NCI-H774 (cell line): ENCODE data around the gene CGB2.

ENCODE experiments used
- DNase-seq: peaks from one replicate; lab custom pipeline; 2025; lab: John Stamatoyannopoulos, UW

Gene CGB2

DNA sequence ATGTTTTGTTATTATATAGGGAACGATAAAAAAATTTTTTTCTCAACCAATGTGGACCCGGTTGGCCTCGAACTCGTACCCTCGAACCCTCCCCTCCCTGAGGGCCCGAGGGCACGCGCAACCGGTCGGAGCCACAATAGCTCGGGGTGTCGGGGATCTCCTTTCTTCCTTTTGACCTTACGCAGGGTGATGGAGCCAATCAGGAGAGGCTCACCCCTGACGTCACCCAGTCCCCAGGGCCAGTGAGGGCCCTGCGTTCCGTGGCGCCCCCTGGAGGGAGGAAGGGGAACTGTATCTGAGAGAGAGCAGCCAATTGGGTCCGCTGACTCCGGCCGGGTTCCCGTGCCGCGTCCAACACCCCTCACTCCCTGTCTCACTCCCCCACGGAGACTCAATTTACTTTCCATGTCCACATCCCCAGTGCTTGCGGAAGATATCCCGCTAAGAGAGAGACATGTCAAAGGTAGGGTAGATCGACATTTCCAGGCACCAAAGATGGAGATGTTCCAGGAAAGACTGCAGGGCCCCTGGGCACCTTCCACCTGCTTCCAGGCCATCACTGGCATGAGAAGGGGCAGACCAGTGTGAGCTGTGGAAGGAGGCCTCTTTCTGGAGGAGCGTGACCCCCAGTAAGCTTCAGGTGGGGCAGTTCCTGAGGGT lies at the start of gene CGB2:
TSS of gene CGB2 (plus strand) at position 249 of the 660 bp plus-strand sequence. CDS start at position 455, 206 bp downstream.
- peak; percentile 82 for DNase-seq

DNA sequence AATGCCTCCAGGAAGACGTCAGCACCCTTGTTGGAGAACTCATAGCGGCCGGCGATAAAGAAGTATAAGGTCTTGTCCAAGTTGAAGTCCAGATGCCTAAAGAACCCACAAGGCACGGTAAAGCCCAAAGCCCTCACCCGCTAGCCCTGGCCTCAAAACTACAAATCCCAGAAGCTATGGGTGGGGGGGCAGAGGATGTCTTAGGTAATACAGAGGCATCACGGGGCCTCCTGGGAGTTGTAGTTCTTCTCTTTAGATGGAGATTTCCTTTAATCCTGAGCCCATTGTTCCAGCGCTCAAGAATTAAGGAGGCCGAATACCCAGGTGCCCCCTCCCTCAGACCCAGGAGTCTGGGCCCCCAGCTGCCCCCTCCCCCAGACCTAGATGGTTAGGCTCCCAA lies 49.4 kb upstream of the CGB2 start:
- DNase-seq = no peak

DNA sequence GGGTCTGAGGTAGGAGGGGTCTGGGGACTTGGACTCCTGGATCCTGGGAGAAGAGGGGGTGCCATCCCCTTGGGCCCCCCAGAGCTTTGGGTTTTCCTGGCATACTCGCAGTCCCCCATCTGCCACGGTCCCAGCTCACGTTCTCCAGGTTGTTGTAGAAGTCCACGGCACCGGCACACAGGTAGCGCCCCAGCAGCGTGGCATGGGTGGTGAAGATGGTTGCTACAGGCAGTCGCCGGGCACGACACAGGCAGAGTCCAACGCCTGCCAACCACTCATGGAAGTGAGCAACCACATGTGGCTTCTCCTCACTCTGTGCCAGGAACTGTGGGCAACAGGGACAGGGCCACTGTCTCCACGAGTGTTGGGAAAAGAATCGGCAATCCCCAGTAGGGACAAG lies 46.0 kb upstream of the CGB2 start:
- no peak for DNase-seq

DNA sequence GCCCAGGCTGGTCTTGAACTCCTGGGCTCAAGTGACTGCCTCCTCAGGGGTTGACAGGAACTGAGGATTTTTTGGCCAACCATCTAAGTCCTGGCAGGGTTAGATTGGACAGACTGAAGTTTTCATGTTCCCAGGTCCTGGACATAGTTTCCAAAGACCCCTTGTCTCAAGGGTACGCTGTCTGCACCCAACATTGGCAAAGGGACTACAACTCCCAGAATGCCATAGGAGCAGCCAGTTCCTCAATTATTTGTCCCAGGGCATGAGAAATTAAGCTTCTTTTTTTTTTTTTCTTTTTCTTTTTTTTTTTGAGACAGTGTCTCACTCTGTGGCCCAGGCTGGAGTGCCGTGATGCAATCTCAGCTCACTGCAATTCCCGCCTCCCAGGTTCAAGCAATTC lies 45.5 kb upstream of the CGB2 start:
- DNase-seq = no peak

DNA sequence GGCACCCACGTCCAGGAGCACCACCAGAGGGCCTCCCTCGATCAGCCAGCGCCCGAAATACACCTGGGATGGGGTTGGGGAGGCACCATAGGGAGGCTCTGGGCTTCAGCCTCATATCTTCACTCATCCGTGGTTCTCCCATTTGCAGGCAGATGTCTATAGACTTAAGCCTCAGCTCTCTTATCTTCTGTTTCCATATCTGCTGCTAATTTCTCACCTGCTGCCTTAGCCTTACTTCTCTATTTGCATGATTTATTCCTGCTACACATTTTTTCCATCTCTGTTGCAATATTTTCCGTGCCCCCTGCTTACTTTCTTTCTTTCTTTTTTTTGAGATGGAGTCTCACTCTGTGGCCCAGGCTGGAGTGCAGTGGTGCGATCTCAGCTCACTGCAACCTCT lies 44.4 kb upstream of the CGB2 start:
- DNase-seq = no peak

DNA sequence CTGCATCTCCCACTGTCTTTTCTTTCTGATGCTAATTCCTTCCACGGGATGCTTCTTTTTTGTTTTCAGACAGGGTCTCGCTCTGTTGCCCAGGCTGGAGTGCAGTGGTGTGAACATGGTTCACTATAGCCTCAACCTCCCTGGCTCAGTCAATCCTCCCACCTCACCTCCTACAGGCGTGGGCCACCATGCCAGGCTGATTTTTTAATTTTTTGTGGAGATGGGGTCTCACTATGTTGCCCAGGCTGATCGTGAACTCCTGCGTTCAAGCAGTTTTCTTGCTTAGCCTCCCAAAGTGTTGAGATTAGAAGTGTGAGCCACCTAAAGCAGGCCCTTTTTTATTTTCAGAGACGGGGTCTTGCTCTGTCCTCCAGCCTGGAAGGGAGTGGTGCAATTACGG lies 43.4 kb upstream of the CGB2 start:
- no peak for DNase-seq

DNA sequence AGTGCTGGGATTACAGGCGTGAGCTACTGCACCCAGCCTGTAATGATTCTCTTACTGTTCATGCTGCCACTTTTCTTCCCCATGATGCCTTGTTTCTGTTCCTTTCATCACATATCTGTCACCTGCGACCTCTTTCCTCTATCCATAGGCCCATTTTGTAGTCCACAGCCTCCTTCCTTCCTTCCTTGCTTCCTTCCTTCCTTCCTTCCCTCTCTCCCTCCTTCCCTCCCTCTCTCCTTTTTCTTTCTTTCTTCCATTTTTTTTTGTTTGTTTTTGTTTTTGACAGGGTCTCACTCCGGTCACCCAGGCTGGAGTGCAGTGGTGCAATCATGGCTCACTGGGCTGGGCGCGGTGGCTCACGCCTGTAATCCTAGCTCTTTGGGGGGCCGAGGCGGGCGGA lies 42.8 kb upstream of the CGB2 start:
- DNase-seq = no peak

DNA sequence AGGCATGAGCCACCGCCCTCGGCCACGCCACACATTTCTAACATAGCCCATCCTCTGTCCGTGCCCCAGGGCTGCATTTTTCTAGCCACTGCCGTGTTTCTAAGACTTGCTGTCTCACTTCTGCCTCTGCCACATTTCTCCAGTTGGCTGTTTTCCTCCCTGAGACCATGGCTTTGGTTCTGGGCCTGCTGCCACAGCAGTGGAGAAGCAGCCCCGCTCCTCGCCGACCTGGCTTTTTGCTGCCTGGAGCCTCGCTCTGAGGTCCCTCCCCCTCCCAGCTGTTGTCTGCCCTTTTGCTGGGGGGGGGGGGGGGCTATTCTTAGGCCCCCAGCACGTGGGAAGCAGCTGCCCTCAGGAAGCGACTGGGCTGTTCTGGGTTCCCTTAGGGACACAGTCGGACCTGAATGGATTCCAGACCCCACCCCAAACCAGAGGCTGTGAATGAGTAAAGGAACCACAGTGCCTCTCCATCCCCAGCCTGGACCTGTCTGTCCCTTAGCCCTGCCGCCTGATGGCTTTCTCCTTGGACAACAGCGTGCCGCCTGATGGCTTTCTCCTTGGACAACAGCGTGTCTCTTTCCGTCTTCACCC lies 41.9 kb upstream of the CGB2 start:
- no peak for DNase-seq

DNA sequence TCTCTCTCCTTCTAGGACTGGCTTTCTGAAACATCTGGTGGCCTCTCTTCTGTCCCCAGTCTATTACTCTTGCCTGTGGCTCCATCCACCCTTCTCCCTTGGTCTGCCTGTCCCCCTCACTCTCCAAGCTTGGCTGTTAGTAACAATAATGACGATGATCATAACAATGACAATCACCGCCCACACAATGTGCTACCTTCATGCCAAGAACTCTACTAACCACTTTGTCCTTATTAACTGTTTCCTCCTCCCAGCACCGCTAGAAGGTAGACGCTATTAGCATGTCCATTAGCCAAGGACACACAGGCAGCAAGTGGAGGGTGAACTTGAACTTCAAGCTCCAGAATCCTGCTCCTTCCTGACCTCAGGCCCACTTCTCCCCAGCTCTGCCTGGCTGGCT lies 41.3 kb upstream of the CGB2 start:
- DNase-seq = no peak

DNA sequence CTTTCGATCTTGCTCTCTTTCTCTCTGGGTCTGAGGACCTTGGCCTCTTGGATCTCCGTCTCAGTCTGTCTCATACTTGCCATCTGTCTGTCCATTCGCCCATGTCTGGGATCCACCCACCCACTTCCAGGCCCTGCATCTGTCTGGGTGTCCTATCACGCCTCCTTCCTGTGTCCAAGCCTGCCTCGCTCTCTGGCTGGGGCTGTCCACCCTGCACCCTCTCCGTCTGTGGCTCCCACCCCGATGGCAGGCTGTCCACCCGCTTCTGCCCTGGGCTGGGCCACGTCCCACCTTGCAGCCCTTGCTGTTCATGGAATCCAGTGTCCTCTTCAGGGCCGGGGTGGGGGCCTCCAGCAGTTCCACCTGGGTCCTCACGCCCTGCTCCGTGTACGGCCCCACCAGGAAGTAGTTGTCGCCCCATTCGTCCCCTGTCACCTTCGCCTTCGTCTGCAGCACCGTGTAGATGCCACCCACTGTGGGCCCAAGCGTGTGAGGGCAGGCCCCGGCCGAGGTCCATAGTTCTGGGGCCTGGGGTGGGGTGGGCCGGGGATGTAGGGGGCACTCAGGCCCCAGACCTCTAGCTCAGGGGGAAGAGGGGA lies 40.6 kb upstream of the CGB2 start:
- no peak for DNase-seq

DNA sequence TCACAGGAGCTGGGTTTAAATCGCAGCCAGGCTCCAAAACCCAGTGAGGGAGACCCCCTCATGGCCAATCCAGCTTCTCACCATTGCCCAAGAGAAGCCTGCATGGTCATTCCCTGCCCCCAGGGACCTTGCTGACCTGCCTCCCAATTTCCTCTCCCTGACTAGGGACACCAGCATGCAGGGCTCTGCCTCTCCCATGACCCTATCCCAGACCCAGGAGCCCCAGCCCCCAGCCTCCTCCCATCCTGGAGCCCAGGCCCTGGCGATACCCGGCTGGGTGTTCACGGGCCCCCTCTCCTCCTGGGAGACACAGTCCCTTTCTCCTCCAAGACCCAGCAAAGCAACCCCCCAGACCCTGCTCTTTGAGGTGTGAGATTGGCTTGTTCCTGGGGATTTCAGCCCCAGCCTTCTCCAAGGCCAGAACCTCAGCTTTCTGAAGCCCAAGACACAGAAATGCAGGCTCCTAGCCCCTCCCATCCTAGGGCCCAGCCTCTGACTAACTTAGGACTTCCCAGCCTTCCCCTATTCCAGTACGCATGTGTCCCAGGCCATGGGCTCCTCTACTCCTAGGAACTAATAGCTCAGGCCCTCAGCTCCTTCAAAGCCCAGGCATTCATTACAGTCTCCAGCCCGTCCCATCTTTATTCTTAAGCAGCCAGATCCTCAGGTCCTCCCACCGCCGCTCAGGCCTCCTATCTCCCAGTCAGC lies 39.7 kb upstream of the CGB2 start:
- DNase-seq = no peak

DNA sequence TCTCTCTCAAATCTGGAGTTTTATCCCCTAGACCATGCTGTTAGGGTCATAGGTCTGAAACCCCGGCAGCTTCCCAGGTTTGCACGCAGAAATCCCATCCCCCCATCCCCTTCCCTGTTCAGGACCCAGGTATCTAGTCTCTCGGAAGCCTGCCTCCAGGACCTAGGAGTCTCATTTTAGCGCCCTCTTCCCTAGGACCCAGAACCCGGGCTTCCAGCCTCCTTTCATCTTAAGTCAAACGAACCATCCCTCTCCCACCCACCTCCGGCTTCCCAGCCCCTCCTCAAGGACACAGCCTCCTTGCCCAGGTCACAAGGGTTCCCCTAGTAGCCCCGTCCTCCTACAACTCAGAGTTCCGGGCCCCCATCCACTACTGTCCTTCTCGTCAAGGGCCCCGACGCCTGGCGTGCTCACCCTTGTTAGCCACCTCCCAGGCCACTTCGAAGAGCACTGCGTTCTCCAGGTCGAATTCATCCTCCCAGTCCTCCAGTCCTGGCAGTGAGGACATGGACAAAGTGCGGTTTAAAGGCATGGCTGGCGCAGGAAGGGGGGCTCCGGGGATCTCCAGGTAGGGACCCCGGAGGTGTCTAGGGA lies 39.0 kb upstream of the CGB2 start:
- no peak for DNase-seq

DNA sequence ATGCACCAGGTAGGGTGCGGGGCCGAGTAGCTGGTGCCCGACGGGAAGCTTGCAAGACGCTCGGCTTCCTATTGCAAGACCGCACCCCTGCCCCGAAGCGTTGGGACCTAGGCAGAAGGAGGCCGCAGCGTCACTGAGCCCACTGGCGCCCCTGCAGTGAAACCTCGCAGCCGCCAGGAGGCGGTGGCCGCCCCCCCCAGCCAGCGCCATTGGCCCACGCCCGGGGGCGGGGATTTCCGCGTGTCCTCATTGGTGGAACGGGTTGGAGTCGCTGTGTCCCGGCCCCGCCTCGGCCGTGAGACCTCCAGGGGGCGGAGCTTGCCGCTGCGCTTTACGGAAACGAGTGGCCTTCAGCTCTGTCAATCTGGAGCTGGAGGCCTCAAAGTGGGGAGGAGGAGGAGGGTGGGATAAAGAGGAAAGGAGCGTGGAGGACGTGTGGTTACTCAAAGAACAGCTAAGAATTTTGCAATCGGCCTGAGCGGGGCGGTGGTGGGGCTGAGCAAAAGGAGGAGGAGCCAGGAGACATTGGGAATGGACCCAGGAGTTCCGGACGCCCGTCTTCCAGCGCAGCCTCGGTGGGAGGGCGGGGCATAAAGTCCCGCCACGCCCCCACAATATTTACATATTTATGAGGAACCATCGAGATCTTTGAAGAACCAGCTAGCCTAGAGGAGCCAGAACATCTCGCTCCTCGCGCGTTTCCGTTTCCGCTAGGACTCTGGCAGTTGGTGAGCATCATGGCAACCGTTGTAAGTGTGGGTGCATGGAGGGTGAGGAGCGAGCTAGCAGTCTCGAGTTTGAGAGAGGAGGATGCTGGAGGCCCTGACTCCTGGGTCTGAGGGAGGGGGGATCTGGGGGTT lies 38.3 kb upstream of the CGB2 start, which contains the start of the genes GYS1 and RUVBL2:
TSS of gene GYS1 (minus strand) at position 135 of the 860 bp plus-strand sequence. CDS start 197 bp downstream, outside the sequence.
TSS of gene RUVBL2 (plus strand) at position 713 of the 860 bp plus-strand sequence. CDS start at position 738, 25 bp downstream.
- DNase-seq = peak; percentile 99

DNA sequence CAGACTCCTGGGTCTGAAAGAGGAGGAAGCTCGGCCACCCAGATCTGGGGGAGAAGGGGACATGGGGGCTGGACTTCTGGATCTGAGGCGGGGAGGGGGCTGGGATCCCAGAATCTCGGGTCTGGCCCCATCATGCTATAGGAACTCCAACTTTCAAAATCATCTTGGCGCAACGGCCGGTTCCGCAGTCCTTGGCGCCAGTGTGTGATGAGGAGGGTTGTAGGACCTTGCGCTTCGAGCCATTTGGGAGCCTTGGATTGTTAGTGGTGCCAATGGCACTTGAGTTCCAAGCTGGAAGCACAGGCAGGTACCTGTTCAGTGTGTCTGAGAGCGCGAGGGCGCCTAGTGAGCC lies 37.7 kb upstream of the CGB2 start:
- no peak for DNase-seq

DNA sequence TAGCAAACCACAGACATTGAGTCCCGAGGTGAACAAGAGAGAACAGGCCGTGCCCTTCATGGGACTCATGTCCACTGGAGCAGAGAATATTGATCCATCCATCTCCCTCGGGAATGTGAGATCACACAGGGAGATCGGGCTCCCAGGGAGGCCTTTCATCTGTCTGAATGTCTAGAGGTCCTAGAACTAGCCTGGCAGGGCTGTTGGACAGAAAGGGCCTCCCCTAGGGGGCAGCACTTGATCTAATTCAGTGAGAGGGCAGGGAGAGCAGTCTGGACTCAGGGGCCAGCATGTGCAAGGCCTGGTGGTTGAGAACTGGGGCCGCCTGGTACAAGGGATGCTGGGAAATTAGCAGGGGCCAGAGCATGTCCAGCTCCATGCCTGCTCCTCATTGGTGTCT lies 33.7 kb upstream of the CGB2 start:
- DNase-seq = peak; percentile 35

DNA sequence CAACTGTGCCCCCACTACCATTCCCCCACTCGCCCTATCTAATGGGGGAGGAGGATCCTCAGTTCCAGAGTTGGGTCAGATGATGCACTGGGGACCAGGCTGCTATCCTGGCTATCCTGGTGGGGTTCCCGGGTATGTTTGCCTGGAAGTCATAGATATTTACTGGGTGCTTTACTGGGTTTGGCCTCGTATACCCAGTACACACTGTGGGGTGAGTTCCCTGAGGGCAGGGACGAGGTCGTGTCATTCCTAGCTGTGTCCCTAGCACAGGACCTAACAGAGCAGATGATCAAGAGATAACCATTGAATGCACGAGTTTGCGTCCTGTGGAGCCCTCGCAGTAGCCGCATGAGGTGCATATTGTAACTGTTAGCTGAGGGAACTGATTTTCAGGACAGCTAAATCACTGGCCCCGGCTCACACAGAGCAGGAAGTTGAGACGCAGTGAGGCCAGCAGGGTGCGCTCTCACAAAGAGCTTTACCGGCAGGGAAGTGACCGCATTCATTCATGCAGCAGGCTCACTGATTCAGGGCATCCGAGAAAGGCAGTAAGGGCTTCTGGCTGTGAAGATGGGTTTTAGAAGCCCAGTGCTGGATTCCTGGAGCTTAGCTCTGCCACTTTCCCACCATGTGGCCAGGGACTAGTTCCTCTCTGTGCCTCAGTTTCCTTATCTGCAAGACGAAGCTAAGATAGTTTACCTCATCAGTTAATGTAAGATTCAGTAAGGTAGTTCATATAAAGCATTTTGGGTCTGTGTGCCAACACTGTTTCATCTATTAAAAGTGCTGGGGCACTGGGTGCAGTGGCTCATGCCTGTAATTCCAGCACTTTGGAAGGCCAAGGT lies 32.0 kb upstream of the CGB2 start:
- DNase-seq = no peak

DNA sequence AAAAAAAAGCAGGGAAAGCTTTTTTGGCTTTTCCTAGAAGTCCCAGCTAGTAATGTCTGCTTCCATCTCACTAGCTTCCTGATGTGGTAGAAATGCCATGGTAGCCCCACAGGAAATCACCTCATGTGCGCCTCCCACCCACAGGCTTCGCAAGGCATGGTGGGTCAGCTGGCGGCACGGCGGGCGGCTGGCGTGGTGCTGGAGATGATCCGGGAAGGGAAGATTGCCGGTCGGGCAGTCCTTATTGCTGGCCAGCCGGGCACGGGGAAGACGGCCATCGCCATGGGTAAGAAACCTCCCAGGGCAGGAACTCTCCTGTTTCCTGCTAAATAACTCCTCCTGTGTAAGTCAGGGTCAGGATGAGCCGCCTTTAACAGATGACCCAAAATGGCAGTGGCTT lies 27.6 kb upstream of the CGB2 start:
- no peak for DNase-seq

DNA sequence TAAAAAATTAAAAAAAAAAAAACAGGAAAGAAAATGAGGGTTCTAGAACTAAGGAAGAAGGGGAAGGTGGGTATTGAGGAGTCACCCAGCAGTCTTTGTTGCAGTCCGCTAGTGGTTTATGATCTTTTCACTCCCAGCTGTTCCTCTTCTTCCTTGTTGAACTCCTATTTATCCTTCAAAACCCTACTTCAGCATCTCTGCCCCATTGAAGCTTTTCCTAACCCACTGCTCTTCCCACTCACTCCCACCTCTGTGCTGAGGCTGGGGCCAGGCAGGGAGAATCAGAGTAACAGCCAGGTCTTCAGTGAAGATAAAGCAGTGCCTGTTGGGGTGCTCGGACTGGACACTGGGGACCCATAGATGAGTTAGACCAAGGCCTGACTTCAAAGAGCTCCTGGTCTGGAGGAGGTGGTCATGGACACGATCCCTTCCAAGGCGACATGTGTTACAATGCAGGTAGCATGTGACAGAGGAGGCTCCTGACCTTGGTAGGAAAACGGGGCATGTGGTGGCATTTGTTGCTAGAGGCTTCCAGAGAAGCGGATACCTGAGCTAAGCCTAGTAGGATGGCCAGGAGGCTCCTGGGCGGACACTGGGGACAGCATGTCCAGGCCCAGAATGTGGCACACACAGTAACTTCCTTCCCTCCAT lies 26.6 kb upstream of the CGB2 start:
- no peak for DNase-seq

DNA sequence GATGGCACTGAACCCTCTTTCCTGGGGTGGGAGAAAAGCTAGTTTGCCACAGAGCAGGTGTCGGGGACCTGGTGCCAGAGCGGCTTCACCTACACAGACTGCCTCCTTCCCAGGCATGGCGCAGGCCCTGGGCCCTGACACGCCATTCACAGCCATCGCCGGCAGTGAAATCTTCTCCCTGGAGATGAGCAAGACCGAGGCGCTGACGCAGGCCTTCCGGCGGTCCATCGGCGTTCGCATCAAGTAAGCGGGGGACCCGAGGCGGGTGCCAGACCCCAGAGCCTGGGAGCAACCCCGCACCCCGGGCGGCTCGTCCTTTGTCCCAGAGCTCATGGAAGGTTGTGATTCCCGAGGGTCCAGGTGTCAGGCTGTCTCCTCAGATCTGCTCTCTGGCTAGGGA lies 24.8 kb upstream of the CGB2 start:
- DNase-seq = no peak

DNA sequence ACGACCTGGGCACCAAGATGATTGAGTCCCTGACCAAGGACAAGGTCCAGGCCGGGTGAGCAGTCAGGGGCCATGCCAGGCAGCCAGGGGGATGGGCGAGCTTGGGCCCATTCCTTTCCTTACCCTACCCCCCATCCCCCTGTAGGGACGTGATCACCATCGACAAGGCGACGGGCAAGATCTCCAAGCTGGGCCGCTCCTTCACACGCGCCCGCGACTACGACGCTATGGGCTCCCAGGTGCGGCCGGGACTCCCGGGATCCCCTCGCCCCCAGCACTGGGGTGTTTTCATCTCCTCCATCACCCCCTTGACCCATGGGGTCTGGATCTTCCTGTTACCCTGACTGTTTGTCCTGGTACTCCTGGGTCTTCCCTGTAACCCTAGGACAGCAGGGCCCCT lies 21.9 kb upstream of the CGB2 start:
- no peak for DNase-seq
